ENCODE results near the gene CTNNA3.
A peak's percentile ranks its signal among the peaks of the same experiment; 100 is the strongest.

CTNNA3 gene

DNA sequence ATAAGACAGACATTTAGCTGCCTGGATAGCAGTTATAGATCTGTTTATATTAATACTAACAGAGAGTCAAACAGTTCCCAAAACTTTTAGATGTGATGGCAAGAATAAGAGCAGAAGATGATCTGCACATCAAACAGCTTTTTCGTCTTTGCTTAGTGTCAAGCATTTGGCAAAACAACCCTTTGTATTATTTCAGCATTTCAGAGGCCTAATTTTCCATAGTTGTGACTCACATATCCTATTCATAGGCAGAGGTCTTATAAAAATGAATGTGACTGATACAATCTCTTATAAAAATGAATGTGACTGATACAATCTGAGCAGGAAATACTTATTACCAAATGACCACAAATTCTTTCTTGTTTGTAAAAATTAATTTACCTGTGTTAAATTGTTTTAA is 699.0 kb downstream of the CTNNA3 start:
- DNase-seq = no peak

DNA sequence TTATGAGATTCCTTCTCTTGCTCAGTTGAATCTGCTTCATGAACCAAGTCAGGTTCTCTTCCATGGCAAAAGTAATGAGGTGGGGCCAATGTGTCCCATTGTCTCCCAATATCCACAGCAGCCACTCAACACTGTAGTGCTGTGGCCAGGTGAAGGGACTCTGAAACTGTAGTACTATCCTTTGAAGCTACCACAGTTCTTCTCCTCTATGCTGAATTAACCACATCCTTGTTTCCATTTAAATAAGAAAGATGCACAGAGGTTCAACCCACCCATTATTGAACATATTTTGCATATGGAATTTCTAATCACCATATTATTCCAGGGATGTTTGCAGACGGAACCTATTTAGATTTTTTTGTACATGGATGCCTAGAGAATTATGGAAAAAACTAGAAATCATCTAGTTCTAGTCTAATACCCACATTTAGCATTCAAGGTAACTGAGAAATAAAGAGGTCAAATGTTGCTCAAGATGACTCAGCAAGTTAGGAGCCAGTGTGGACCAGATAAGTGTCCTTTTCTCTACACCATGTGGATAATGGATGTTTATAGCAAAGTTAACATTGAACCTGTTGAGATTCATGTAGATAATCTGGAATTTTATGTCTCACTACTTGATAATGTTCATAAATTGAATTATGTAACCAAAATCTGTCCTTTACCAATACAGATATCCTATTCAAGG is 705.7 kb downstream of the CTNNA3 start:
- no peak for DNase-seq

DNA sequence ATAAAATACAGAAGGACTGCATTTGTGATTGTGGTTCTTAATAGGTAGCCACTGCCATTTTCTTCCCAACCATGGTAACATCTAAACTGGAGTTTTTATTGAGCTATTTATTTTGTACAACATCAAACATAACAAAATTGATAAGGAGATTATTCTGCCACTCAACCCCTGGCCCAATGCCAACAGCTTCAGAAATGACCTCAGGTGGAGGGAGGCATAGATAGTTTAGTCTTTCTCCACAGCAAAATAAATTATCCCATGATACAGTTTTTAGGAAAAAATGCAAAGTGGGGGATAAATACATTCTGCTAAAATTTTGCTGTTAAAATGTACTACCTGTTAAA is 712.5 kb downstream of the CTNNA3 start:
- peak; percentile 30 for DNase-seq

DNA sequence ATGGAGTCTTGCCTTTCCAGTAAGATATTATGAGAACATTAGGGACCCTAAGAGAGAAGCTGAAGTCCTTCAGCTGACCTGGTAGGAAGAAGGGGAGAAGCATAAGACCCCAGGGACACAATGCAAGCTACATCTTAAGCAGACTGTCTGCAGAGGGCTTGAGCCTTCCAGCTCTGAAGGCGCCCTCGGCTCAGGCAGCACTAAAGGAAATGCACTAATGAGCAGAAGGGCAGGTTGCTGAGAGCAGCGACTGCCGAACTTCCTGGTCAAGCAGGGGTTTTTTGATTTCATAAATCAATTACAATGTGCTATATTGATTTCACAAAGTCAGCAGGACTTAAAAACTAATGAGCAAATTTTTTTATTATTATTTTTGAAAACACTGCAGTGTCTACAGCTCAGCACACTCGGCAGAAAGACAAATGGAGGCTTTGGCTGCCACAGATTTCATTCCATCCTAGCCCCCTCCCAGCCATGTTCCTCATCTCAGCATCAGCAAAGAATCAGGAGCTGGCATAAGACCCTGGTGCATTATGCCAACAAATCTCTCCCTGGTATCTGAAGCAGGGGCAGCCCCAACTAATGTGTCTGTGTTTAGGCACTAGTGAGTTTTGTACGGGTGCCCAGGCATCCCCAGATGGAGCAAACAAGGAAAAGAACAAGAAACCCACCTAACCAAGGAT is 713.1 kb downstream of the CTNNA3 start:
- DNase-seq = peak; percentile 53

DNA sequence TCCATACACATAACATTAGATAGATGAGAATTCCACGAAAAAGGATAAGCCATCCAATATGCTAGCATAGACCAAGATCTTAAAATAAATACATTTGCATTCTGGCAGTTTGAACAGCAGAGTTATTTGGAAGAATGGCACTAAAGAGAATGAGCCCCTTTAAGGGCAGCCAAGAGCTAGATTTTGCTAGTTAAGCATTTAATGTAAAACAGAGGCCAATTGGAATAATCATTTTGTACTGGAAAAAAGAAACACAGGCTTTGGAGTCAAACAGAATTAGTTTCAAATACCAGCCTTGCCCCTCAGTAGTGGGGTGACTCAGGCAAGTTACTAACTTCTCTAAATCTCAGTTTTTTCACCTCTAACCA is 714.0 kb downstream of the CTNNA3 start:
- no peak for DNase-seq

DNA sequence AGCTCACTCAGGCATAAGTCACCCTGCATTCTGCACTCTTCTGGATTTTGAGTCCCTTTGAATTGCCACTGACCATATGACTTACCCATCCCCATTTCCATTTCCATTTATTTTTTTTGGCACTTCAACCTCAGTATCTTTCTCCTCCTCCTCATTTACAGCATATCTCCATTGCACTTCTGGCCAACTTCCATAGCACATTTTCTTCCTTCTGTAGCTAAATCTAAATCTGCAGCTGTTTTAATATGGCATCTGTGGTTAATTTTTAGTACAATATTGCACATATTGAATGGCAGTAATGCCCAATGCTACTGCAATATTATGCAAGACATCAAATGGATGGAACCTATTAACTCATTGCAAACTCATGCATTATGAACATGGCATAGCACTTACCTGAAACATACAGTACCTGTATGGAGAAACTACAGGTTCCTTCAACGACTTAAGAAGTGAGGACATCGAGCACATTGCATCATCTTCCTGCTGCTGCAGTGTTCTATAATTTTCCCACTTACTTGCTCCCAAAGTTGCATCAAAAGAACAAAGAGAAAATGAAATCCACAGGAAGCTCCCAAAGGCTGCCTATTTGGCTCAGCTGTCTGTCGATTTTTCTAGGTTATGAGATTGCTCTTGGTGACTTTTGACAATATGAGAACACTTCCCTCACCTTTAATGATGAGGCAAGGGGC is 714.5 kb downstream of the CTNNA3 start:
- no peak for DNase-seq

DNA sequence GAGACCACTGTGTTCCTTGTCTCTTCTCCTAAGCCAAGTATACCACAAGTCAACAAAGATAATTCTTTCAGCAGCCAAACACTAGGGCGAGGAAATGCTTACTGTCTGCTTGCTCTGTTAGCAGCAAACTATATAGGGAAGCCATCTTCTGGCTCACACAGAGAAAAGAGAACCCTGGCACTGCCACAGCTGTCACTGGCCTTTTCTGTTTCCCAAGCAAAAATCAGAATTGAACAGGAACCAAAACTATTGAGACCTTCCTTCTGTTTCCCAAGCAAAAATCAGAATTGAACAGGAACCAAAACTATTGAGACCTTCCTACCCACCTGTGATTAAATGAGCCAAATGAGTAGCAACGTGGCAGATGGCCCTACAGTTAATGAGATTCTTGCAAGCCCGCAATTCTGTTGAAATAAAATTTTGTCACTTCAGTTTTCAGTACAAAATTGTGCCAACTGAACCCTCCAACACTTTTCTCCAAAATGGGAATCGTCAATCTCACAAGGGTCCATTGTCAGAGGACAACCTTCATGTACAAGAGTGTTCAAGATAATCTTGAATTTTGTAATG is 715.7 kb downstream of the CTNNA3 start:
- no peak for DNase-seq

DNA sequence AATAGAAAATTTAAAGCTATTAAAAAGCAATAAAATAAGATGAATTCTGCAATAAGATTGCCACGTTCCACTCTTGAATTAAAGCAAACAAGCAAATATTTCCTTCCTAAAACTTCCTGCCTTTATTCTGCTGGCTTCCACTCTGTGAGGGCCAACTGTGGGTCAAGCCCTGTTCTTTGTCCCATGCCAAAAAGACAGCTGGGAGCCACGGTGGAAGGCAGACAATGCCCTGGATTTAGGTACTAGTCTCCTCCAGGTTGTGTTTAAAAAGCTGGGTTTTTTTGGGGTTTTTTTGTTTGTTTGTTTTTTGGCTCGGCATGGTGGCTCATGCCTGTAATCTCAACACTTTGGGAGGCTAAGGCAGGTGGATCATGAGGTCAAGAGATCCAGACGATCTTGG is 731.0 kb downstream of the CTNNA3 start:
- DNase-seq = no peak

DNA sequence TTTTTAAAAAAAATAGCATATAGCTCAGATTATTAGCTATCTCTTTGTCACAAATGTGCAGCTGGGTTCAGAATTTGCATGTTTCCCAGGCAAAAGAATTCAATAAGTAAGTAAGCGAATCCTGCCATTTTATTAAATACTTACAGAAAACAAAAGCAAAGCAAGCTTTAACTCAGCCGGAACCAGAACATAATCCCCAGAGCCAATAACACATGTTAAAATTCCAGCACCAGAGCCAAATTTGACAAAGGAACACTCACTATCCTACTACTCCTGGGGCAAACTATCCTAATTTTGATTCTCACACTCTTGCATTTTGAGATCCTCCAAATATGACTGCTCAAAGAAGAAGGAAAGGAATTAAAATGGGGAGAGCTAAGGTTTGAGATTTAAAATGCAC is 737.5 kb downstream of the CTNNA3 start:
- no peak for DNase-seq

DNA sequence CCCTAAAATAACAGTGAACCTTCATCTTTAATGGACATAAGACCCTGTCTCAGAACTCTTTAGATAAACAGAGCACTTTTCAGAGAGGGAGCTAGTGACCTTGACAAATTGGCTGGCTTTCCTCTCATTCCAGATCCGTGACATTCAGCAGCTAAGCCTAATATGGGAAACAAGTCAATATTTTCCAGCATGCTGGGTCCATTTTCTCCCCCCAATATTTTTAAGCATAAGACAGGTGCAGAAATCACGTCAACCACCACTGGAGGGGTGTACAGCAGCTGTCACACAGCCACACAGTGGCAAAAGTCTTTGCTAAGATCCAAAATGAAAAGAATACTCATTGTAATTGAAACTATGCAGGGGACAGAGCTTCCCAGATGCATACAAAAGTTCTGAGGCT is 744.1 kb downstream of the CTNNA3 start:
- no peak for DNase-seq

DNA sequence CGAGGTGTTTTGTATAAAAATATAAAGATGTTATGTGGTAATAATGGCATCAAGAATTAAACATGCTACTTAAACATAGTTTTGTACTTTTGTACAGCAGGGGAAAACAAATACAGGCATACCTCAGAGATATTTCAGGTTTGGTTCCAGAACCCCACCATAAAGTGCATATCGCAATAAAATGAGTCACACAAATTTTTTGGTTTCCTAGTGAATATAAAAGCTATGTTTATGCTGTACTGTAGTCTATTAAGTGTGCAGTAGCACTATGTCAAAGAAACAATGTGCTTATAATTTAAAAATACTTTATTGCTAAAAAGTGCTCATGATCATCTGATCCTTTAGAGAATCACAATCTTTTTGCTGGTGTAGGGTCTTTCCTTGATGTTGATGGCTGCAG is 752.4 kb downstream of the CTNNA3 start:
- no peak for DNase-seq

DNA sequence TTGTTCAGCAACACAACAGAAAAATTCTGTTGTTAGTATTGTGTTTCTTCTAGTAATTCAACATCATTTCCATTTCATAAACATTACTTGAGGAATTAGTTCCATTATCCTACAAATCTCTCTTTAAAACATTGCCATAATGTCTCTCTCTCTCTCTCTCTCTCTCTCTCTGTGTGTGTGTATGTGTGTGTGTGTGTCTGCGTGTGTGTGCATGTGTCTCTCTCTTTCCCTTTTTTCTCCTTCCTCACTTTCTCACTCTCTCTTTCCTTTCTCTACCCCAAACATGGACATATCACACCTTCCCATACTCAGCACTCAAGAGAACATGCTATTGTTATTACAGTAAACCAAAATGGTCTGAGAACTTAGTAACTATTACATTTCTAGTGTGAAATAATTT is 753.6 kb downstream of the CTNNA3 start:
- no peak for DNase-seq

DNA sequence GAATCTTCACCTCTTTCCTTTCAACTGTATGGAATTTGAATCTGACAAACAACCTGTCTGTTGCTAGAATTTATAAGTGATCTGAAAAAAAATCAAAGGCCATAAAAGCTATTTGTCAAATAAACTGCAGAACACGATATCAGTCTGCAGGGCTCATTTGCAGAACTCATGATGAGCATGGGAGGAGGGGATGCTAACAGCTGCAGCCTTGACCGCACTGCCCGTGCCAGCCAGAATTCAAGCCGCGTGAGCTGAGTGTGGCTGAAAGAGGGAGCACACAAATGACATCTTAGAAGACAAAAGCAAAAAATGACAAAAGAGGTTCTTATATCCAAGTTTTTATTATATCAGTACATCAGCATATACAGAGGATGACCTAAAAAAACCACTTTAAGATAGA is 754.5 kb downstream of the CTNNA3 start:
- DNase-seq = peak; percentile 38

DNA sequence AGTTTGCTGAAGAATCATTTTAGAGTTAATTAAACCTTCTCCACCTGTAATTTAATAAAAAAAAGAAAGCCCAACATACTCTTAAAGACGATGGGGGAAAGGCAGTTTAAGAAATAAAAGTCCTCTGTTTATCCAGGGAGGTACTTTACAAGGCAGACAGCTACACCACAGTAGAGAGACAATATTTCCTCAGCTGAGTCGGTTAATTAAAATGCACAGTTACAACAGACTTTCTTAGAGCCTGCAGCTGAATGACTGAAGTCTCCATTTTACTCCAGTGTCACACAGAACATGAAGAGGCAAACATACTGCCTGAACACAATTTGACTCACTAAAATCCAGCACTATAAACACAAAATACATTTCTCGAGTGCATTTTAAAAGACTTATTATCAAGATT is 755.0 kb downstream of the CTNNA3 start:
- DNase-seq = no peak

DNA sequence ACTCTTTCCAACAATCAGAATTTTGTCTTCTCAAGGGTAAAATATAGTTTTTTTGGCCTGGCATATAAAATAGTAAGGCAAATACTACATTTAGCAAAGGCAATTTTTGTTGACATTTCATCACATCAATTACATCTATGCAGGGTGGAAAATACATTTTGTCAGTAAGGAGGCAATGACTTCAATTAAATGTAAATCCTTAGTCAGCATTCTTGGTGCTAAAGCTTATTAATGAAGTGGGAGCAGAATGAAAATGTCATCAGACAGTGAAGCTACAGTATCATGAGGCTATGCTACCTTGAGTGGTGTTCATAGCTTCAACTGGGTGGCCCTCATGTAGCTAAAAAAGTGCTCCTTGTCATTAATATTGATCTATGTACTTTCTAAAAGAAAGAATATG is 761.3 kb downstream of the CTNNA3 start:
- no peak for DNase-seq

DNA sequence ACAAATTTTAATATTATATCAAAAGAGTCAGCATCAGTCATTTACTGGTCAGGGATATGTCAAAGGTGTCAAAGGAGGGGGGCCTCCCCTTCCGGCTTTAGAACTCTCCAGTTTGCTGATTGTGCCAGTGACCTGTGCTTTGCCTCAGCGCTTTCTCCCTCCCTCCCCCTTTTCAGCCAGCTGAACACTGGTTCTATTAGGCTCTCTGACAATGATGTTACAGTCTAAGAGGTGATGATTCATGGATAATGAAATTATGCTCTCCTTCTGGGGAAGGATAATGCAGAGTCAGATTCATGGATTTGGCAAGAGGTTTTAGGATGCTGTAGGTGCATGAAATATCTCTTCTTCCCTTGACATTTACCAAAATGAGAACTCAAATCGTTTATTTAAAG is 764.0 kb downstream of the CTNNA3 start:
- peak; percentile 31 for DNase-seq

DNA sequence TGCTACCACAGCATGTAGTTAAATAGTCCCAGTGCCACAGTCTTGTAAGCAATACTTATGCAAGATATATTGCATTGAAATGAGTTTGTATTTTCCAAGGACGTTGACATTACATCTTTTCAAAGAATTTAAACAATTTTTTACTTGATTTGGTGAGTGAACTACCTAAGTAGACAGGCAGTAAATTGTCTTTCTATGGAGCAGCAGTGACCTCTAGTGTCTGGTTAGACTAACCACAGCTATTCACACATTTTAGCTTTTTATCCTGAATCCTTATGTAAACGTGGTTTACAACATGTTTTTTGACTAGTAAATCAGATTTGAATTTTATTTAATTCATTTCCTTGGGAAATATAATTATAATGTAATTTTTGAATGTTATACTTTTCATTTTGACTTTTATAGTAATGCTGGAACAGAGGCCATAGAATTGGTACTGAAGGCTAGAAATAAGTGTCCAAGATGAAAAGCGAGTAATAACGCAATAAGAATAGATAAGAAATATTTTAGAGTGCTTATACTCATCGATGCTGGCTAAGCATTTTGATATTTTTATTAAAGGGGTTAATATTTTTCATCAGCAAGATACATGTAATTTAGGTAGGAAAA is 764.6 kb downstream of the CTNNA3 start:
- DNase-seq = peak; percentile 63

DNA sequence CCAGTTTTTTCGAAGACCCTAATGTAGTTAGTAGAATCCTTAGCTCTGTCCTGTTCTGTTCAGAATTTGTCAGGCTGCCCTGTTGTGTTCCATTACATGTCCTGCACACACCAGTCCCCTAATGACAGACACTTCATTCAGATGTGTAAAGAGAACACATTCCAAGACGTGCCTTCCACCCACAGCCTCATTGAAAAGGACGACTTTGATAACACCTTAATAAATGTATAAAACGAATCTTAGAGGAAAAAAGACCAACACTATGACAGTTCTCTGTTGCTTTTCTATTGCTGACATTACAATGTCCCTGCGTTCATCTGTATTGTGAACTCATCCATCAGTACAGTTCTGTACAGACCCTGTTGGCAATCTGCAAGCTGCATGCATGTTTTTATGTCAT is 766.6 kb downstream of the CTNNA3 start:
- no peak for DNase-seq

DNA sequence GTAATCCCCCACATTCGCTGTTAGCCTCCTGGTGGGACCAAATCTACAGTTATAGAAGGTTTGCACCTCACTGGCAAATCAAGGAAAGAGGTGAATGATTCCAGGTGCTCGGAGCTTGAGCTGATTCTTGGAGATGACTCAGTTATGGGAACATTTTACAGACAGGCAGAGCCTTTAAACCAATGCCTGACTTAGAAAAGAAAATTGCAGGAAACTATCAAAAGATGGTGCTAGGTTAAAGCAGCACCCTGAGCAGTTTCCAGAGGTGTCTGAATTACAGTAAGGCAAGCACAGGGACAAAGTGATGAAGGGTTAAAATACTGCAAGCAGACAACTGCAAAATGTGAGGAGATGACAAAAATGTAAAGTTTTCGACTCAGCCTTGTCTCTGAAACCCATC is 767.2 kb downstream of the CTNNA3 start:
- DNase-seq = no peak

DNA sequence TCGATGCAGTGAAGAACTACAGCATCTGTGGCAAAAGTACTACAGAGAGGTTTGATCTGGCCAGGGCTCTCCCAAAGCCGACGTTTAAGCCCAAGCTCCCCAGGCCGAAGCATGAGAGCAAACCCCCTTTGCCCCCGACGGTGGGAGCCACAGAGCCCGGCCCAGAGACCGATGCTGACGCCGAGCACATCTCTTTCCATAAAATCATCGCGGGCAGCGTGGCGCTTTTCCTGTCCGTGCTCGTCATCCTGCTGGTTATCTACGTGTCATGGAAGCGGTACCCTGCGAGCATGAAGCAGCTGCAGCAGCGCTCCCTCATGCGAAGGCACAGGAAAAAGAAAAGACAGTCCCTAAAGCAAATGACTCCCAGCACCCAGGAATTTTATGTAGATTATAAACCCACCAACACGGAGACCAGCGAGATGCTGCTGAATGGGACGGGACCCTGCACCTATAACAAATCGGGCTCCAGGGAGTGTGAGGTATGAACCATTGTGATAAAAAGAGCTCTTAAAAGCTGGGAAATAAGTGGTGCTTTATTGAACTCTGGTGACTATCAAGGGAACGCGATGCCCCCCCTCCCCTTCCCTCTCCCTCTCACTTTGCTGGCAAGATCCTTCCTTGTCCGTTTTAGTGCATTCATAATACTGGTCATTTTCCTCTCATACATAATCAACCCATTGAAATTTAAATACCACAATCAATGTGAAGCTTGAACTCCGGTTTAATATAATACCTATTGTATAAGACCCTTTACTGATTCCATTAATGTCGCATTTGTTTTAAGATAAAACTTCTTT is 767.8 kb downstream of the CTNNA3 start:
- DNase-seq = peak; percentile 18

DNA sequence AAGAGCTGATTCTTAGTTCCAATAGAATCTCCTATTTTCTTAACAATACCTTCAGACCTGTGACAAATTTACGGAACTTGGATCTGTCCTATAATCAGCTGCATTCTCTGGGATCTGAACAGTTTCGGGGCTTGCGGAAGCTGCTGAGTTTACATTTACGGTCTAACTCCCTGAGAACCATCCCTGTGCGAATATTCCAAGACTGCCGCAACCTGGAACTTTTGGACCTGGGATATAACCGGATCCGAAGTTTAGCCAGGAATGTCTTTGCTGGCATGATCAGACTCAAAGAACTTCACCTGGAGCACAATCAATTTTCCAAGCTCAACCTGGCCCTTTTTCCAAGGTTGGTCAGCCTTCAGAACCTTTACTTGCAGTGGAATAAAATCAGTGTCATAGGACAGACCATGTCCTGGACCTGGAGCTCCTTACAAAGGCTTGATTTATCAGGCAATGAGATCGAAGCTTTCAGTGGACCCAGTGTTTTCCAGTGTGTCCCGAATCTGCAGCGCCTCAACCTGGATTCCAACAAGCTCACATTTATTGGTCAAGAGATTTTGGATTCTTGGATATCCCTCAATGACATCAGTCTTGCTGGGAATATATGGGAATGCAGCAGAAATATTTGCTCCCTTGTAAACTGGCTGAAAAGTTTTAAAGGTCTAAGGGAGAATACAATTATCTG is 768.6 kb downstream of the CTNNA3 start:
- no peak for DNase-seq

DNA sequence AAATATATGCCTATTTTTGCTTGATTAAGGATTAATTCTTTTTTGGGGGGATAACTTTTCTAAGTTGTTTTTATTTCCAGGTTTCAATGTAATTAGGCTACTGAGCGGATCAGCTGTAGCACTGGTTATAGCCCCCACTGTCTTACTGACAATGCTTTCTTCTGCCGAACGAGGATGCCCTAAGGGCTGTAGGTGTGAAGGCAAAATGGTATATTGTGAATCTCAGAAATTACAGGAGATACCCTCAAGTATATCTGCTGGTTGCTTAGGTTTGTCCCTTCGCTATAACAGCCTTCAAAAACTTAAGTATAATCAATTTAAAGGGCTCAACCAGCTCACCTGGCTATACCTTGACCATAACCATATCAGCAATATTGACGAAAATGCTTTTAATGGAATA is 769.2 kb downstream of the CTNNA3 start:
- DNase-seq = no peak
